Vagina (tissue), 2 donors: ENCODE measurements around the gene SKAP1. TPM values are rescaled to one million over a fixed set of nuclear protein-coding genes. Genes with fewer than 3 reads are reported as not detected.

Source experiments
- DNase-seq, 2 donors: peaks; one replicate each; pipeline ENCODE4 v3.0.0-alpha.2; 2017; ENCODE audit errors: extremely low spot score in 2 of 2
- H3K27ac ChIP-seq: fragments of 200-600 bp; sonication (generic); one replicate; pipeline ENCODE4 v1.5.1; 2019
- H3K27me3 ChIP-seq: fragments of 200-600 bp; sonication (generic); one replicate; pipeline ENCODE4 v1.5.1; 2019
- H3K36me3 ChIP-seq, 2 donors: fragments of 200-600 bp; sonication (generic); one replicate each; pipeline ENCODE4 v1.5.1; 2017 to 2019
- H3K4me1 ChIP-seq: fragments of 200-600 bp; sonication (generic); one replicate; pipeline ENCODE4 v1.5.1; 2019
- H3K4me3 ChIP-seq, 2 donors: fragments of 200-600 bp; sonication (generic); 1 replicate in 1 of 2; 2 replicates in 1 of 2; pipeline ENCODE4 v1.5.1; 2016 to 2019
- H3K9me3 ChIP-seq: fragments of 200-600 bp; sonication (generic); one replicate; pipeline ENCODE4 v1.5.1; 2019
- POLR2A ChIP-seq, 2 donors: fragments of 450-650 bp; IDR thresholded peaks; one replicate each; pipeline ENCODE4 v1.6.1; 2017; ENCODE audit warnings: antibody characterized with exemption in 2 of 2, mild to moderate bottlenecking in 2 of 2, moderate library complexity in 2 of 2
- POLR2AphosphoS5 ChIP-seq, 2 donors: sonication (generic); formaldehyde crosslinking; IDR thresholded peaks; one replicate each; pipeline ENCODE4 v1.9.0; 2017; ENCODE audit warnings: antibody characterized with exemption in 2 of 2, mild to moderate bottlenecking in 2 of 2, low read depth in 1 of 2; ENCODE audit not compliant: insufficient read depth in 1 of 2
- intact Hi-C: fragments of 100-400 bp; cut with DNase I; formaldehyde crosslinking; loops from one replicate; pipeline ENCODE4 v1.15.1; 2023
- total RNA-seq: library from RNA; depleted of rRNA; stranded (reverse); fragments of >200 nt; gene quantifications from one replicate; pipeline ENCODE4 v1.2.3, GENCODE V29; 2016
- TF ChIP-seq, protein P1 (sequence below), 3 experiments: fragments of 450-650 bp in 2 of 3; fragments of 200-600 bp in 1 of 3; sonication (generic) in 1 of 3; IDR thresholded peaks; one replicate each; pipeline ENCODE4 v1.5.1; 2017 to 2019; ENCODE audit warnings: antibody characterized with exemption in 3 of 3, mild to moderate bottlenecking in 2 of 3, moderate library complexity in 2 of 3

Gene SKAP1
- total RNA-seq, 1 donor from 2014 or later: 5.6 TPM

DNA sequence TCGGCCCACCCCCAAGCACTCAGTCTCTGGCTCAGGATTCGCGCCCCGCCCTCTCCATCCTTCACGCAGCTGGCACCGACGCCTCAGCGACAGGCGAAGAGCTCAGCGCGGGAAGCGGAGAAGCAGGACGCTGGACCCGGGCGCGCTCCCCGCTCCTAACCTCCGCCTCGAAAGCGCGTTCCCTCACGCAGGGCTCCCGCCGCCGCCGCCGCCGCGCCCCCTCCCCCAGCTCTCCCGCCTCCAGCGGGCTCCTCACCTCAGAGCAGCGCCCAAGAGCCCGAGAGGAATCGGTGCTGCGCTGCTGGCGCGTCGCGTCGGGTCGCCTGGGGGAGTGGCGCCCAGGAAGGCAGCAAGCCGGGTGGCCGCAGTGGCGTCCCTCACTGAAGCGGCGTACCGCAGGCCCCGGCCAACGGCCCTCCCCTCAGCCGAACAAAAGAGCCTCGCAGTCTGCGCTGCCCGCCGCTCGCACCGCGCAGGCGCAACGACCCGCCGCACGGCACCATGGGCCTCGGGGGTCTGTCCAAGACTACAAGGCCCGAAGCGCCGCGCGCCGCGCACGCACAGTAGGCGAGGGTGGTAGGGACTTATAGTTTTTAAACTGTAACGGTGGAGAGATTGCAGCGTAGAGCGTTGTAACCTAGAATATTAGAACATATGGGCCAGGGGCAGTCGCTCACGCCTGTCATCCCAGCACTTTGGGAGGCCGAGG lies 328.8 kb downstream of the SKAP1 start, which contains the start of gene CBX1:
TSS of gene CBX1 (minus strand) at position 467 of the 709 bp plus-strand sequence. CDS start 24,474 bp downstream, outside the sequence.
- H3K4me3 ChIP-seq: peak within 1 kb of the TSS; percentile 94 to 97
- no peaks in the 10 kb centered on the region for H3K27me3 ChIP-seq
- no peaks in the 10 kb centered on the region for H3K9me3 ChIP-seq
- peak in 1 of 2 donors; percentile 90 for DNase-seq
- TF ChIP-seq POLR2AphosphoS5 (IDR thresholded peaks at IDR 0.05; ENCODE audit: insufficient read depth in 1 of 2, low read depth in 1 of 2) (peak; percentile 94 to 96), POLR2A (IDR thresholded peaks at IDR 0.05) (peak in 1 of 2 donors; percentile 77)
- TF ChIP-seq, protein P1, sequence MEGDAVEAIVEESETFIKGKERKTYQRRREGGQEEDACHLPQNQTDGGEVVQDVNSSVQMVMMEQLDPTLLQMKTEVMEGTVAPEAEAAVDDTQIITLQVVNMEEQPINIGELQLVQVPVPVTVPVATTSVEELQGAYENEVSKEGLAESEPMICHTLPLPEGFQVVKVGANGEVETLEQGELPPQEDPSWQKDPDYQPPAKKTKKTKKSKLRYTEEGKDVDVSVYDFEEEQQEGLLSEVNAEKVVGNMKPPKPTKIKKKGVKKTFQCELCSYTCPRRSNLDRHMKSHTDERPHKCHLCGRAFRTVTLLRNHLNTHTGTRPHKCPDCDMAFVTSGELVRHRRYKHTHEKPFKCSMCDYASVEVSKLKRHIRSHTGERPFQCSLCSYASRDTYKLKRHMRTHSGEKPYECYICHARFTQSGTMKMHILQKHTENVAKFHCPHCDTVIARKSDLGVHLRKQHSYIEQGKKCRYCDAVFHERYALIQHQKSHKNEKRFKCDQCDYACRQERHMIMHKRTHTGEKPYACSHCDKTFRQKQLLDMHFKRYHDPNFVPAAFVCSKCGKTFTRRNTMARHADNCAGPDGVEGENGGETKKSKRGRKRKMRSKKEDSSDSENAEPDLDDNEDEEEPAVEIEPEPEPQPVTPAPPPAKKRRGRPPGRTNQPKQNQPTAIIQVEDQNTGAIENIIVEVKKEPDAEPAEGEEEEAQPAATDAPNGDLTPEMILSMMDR (IDR thresholded peaks at IDR 0.05): no peak
- no peaks in the 10 kb centered on the region for H3K36me3 ChIP-seq
- peak within 1 kb of the TSS; percentile 90 for H3K27ac ChIP-seq
- H3K4me1 ChIP-seq: peaks cover 22% of the 10 kb centered on the region
- intact Hi-C loops: no loop called here

- peak overlapping the region; percentile 90 for H3K27ac ChIP-seq
- H3K4me1 ChIP-seq: peaks cover 28% of the 10 kb centered on the region
- H3K9me3 ChIP-seq: no peaks in the 10 kb centered on the region
- H3K4me3 ChIP-seq: peak overlapping the region; percentile 94 to 97
- H3K27me3 ChIP-seq: no peaks in the 10 kb centered on the region
- intact Hi-C loops: no loop called here
- DNase-seq: peak in 1 of 2 donors; percentile 86
- TF ChIP-seq POLR2A (IDR thresholded peaks at IDR 0.05) (no peak), POLR2AphosphoS5 (IDR thresholded peaks at IDR 0.05; ENCODE audit: insufficient read depth in 1 of 2, low read depth in 1 of 2) (no peak)
- TF ChIP-seq, protein P1 (IDR thresholded peaks at IDR 0.05): no peak
- no peaks in the 10 kb centered on the region for H3K36me3 ChIP-seq
Observed at GRCh38 chr17:48100591-48101011, 329.4 kb downstream of the SKAP1 start.

- peak overlapping the region; percentile 90 for H3K27ac ChIP-seq
- no peaks in the 10 kb centered on the region for H3K27me3 ChIP-seq
- intact Hi-C loops: no loop called here
- H3K9me3 ChIP-seq: no peaks in the 10 kb centered on the region
- DNase-seq: no peak
- H3K36me3 ChIP-seq: no peaks in the 10 kb centered on the region
- peaks cover 32% of the 10 kb centered on the region for H3K4me1 ChIP-seq
- TF ChIP-seq, protein P1 (IDR thresholded peaks at IDR 0.05): no peak
- TF ChIP-seq POLR2A (IDR thresholded peaks at IDR 0.05) (no peak), POLR2AphosphoS5 (IDR thresholded peaks at IDR 0.05; ENCODE audit: insufficient read depth in 1 of 2, low read depth in 1 of 2) (no peak)
- peak overlapping the region; percentile 94 to 97 for H3K4me3 ChIP-seq
Observed at GRCh38 chr17:48100160-48100559, 329.9 kb downstream of the SKAP1 start.

- Histone ChIP-seq H3K27ac (no peak overlapping the region), H3K9me3 (no peaks in the 10 kb centered on the region), H3K4me1 (peaks cover 36% of the 10 kb centered on the region), H3K36me3 (no peaks in the 10 kb centered on the region), H3K4me3 (no peak overlapping the region), H3K27me3 (no peaks in the 10 kb centered on the region)
- intact Hi-C loops: no loop called here
- TF ChIP-seq POLR2A (IDR thresholded peaks at IDR 0.05) (no peak), POLR2AphosphoS5 (IDR thresholded peaks at IDR 0.05; ENCODE audit: insufficient read depth in 1 of 2, low read depth in 1 of 2) (no peak)
- TF ChIP-seq, protein P1 (IDR thresholded peaks at IDR 0.05): no peak
- no peak for DNase-seq
Observed at GRCh38 chr17:48095611-48096010, 334.4 kb downstream of the SKAP1 start.
